ENCODE data around the gene DAP.
"Not testable (repeated sequence)": the region's sequence is repeated elsewhere in the genome, so short reads cannot be mapped to it uniquely, and the experiment has no call there.

Gene DAP, protein sequence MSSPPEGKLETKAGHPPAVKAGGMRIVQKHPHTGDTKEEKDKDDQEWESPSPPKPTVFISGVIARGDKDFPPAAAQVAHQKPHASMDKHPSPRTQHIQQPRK
- total RNA-seq = 11.4 to 38.1 (median 31.8) reads per million in 9 experiments

DNA sequence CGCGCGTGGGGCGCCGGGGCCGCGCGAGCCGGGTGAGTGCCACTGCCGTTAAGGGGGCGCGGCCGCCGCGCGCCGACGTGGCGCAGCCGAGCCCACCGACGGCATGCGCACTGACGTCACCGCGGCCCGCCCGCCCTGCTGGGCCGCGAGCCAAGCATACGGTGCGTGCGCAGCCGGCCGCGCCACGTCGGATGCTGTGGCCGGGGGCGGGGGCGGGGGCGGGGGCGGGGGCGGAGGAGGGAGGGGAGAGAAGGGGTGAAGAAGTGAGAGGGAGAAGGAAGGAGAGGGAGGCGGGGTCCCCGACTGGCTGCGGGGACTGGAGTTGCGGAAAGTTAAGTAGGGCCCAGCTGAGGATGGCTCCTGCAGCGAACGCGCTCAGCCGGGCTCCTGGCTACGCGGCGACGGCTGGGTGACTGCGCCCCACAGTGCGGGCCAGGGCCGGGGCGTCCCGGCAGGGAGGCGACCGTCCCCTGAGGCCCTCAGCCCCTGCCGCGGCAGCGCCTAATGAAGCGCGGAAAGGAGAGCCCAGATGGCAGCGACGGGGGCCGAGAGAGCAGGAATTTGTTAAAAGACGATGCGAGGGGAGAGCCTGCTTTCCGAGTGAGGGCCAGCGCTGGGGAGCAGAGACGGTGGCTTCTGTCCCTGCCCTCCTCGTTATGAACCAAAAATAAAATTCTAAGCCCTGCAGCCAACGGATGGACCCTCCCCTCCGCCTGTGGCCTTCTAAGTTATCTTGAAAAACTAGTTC, at the start of gene DAP:
DAP (minus strand) TSS at position 50 of the 748 bp plus-strand sequence. CDS start 166 bp downstream, outside the sequence.
- H3K27me3 Mint-ChIP-seq = peaks cover 9 to 13% of the 10 kb centered on the region in 2 donors
- peak; percentile 85 to 92 (median 86) for DNase-seq
- peak; percentile 88 for ATAC-seq (replicated peaks)
- peak within 1 kb of the TSS; percentile 83 to 85 for H3K27ac Mint-ChIP-seq
- H3K9me3 Mint-ChIP-seq = no peaks in the 10 kb centered on the region
- peak within 1 kb of the TSS; percentile 83 to 91 for H3K4me3 Mint-ChIP-seq
- peaks cover 18 to 29% of the 10 kb centered on the region in 2 donors for H3K4me1 Mint-ChIP-seq (ENCODE audit: low read depth in 2 of 2)
- H3K36me3 Mint-ChIP-seq (ENCODE audit: insufficient read depth) = peaks cover 35% of the 10 kb centered on the region

DNA sequence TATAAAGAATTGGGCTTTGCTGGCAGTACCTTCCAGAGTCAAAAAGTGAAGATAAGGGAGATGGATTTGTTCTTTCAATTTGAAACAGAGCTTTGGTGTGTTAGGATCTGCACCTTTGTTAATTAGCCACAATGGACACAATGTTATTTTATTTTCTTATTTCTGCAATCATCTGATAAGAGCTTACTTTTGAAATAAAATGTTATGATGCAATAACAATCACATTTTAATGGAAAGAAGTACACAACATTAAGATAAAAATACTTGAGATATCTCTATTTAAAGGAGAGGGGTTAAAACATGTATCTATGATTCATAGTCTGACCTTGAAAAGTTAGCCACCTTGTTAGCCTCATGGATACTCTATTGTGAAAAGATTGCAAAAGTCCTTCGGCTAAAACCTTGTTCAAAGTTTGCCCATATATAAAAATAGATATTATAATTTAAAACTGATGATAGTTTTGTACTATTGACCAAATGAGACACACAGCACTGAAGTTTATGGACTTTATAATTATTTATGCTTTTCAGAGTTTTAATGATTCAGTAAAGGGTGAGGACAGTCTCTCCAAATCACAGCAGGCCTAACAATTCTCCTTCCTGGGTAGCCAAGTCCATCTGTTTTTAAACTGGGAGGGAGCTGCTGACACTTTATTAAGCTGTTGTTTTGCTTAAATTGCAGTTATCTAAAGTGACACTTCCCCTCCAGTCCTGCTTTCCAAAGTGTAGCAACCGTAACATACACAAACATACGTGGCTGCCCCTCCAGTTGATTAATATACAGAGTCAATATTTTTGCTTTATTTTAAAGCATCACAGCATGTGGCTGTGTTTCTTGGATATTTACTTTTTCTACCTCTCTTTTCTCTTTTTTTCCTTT, 47.6 kb upstream of the DAP start:
- Mint-ChIP-seq H3K36me3 (ENCODE audit: insufficient read depth) (peaks cover 3% of the 10 kb centered on the region), H3K27ac (no peak overlapping the region), H3K9me3 (no peaks in the 10 kb centered on the region), H3K4me3 (no peak overlapping the region), H3K4me1 (ENCODE audit: low read depth in 2 of 2) (no peaks in the 10 kb centered on the region), H3K27me3 (peaks cover 33 to 58% of the 10 kb centered on the region in 2 donors)
- ATAC-seq (replicated peaks) (no peak), DNase-seq (no peak)

- Mint-ChIP-seq H3K4me3 (no peak overlapping the region), H3K9me3 (no peaks in the 10 kb centered on the region)
- no peak for ATAC-seq (replicated peaks)
These were observed 41.1 kb upstream of the DAP start for GRCh38 chr5:10801931-10802666.

GRCh38 chr5:10800852-10801251, 39.8 kb upstream of the DAP start:
- H3K27me3 Mint-ChIP-seq = peaks cover 47 to 59% of the 10 kb centered on the region in 2 donors
- H3K4me1 Mint-ChIP-seq (ENCODE audit: low read depth in 2 of 2) = no peaks in the 10 kb centered on the region
- H3K9me3 Mint-ChIP-seq = no peaks in the 10 kb centered on the region
- no peak for DNase-seq
- H3K4me3 Mint-ChIP-seq = no peak overlapping the region
- peaks cover 1% of the 10 kb centered on the region for H3K36me3 Mint-ChIP-seq (ENCODE audit: insufficient read depth)
- ATAC-seq (replicated peaks) = no peak
- H3K27ac Mint-ChIP-seq = no peak overlapping the region

More at GRCh38 chr5:10801931-10802666, 41.1 kb upstream of the DAP start:
- H3K27ac Mint-ChIP-seq = no peak overlapping the region
- peaks cover 38 to 49% of the 10 kb centered on the region in 2 donors for H3K27me3 Mint-ChIP-seq
- H3K4me1 Mint-ChIP-seq (ENCODE audit: low read depth in 2 of 2) = no peaks in the 10 kb centered on the region
- H3K36me3 Mint-ChIP-seq (ENCODE audit: insufficient read depth) = peaks cover 3% of the 10 kb centered on the region
- no peak for DNase-seq

DNA sequence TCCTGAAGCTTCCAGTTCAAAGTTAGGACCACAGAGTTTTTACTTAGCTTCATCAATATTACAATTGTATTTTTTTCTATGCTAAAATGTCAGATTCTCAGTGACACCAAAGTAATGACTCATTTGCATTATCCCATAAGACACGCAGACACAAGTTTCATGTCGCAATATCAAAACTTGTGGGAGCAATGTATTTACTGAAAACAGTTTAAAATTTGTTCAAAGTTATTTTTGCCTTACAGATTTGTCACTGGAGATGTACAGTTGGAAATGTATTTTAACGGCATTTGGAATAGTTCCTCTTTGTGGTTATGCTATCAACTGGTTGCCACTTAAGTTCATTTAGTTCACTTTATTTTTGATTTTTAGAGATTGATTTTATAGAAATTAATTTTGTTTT, 36.2 kb upstream of the DAP start:
- Mint-ChIP-seq H3K36me3 (ENCODE audit: insufficient read depth) (no peaks in the 10 kb centered on the region), H3K4me1 (ENCODE audit: low read depth in 2 of 2) (no peaks in the 10 kb centered on the region), H3K4me3 (no peak overlapping the region), H3K9me3 (no peaks in the 10 kb centered on the region), H3K27me3 (peaks cover 36 to 54% of the 10 kb centered on the region in 2 donors), H3K27ac (no peak overlapping the region)
- ATAC-seq (replicated peaks) (no peak), DNase-seq (no peak)

DNA sequence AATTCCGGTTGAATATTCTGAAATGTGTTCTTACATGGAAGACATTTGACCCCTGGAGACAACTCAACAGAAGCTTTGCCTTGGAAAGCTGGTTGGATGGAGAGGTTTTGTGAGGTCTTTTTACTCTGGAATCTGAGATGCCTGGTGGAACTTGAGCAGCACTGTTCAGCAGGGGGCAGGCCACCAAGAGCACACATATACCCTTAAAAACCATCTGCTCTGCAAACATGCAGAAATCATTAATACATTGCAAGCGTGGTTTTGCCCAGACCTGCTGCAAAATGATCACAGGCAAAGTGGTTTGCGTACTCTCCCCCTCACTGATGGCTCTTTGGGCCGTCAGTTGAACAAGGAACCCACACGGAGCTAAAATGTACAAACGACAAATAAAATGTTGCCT, 32.8 kb upstream of the DAP start:
- DNase-seq (no peak), ATAC-seq (replicated peaks) (no peak)
- H3K27ac Mint-ChIP-seq = no peak overlapping the region
- H3K9me3 Mint-ChIP-seq = no peaks in the 10 kb centered on the region
- H3K4me1 Mint-ChIP-seq (ENCODE audit: low read depth in 2 of 2) = no peaks in the 10 kb centered on the region
- peaks cover 15 to 32% of the 10 kb centered on the region in 2 donors for H3K27me3 Mint-ChIP-seq
- H3K36me3 Mint-ChIP-seq (ENCODE audit: insufficient read depth) = no peaks in the 10 kb centered on the region
- H3K4me3 Mint-ChIP-seq = no peak overlapping the region

DNA sequence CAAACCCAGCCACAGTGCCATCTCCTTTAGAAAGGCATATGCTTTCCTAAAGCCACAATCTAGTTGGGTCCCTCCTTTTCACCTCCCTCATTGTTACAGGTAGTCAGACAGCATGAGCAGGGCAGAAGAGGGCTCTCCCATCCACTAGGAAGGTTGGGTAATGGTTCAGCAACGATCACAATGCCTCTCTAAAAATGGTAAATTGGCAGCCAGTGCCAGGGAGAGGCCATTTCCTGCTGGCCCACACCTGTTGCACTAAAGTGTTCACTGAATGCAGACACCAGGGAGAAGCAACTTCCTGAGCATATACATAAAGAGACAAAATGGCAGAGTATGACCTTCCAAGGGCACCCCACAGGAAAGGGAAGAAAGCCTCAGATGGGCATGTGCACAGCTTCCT, 31.3 kb upstream of the DAP start:
- ATAC-seq (replicated peaks) = no peak
- no peak for DNase-seq
- H3K4me1 Mint-ChIP-seq (ENCODE audit: low read depth in 2 of 2) = no peaks in the 10 kb centered on the region
- H3K9me3 Mint-ChIP-seq = no peaks in the 10 kb centered on the region
- H3K27ac Mint-ChIP-seq = no peak overlapping the region
- H3K27me3 Mint-ChIP-seq = peaks cover 15 to 32% of the 10 kb centered on the region in 2 donors
- no peak overlapping the region for H3K4me3 Mint-ChIP-seq
- no peaks in the 10 kb centered on the region for H3K36me3 Mint-ChIP-seq (ENCODE audit: insufficient read depth)

- H3K4me1 Mint-ChIP-seq (ENCODE audit: low read depth in 2 of 2) = peaks cover 3 to 4% of the 10 kb centered on the region in 2 donors
- DNase-seq = no peak
- ATAC-seq (replicated peaks) = no peak
- H3K27ac Mint-ChIP-seq = no peak overlapping the region
- no peak overlapping the region for H3K4me3 Mint-ChIP-seq
- H3K27me3 Mint-ChIP-seq = peaks cover 6 to 10% of the 10 kb centered on the region in 2 donors
- H3K36me3 Mint-ChIP-seq (ENCODE audit: insufficient read depth) = no peaks in the 10 kb centered on the region
- H3K9me3 Mint-ChIP-seq = no peaks in the 10 kb centered on the region
These were observed 28.7 kb upstream of the DAP start for GRCh38 chr5:10789726-10790125.

- Mint-ChIP-seq H3K27me3 (peaks cover 1 to 3% of the 10 kb centered on the region in 2 donors), H3K27ac (no peak overlapping the region), H3K4me1 (ENCODE audit: low read depth in 2 of 2) (peaks cover 3 to 4% of the 10 kb centered on the region in 2 donors), H3K9me3 (no peaks in the 10 kb centered on the region), H3K4me3 (no peak overlapping the region), H3K36me3 (ENCODE audit: insufficient read depth) (no peaks in the 10 kb centered on the region)
- no peak for ATAC-seq (replicated peaks)
- no peak for DNase-seq
These were observed 28.0 kb upstream of the DAP start for GRCh38 chr5:10789021-10789420.

DNA sequence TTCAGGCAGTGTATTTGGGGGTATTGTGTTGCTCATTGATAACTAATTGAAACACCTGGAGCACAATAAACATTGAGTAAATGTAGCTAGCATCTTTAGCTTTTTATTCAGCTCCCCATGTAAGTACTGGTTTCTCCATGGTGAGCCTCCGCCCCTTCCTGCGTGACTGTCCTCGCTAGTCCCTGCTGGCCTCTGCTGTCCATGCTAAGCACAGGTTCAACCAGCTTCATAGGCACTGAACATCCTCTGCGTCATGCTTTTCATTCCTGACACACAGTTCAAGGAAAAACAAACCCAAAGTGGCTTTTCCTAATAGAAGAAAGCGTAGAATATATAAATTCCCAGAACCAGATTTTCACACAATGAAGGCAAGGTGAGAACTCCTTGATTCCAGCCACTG, 27.3 kb upstream of the DAP start:
- Mint-ChIP-seq H3K4me3 (no peak overlapping the region), H3K9me3 (no peaks in the 10 kb centered on the region), H3K36me3 (ENCODE audit: insufficient read depth) (no peaks in the 10 kb centered on the region), H3K27ac (no peak overlapping the region), H3K4me1 (ENCODE audit: low read depth in 2 of 2) (peaks cover 3 to 4% of the 10 kb centered on the region in 2 donors), H3K27me3 (no peaks in the 10 kb centered on the region)
- ATAC-seq (replicated peaks) (no peak), DNase-seq (no peak)

- peaks cover 3 to 4% of the 10 kb centered on the region in 2 donors for H3K4me1 Mint-ChIP-seq (ENCODE audit: low read depth in 2 of 2)
- no peak overlapping the region for H3K4me3 Mint-ChIP-seq
- DNase-seq = no peak
- peaks cover 0 to 12% of the 10 kb centered on the region in 2 donors for H3K27me3 Mint-ChIP-seq
- no peaks in the 10 kb centered on the region for H3K36me3 Mint-ChIP-seq (ENCODE audit: insufficient read depth)
- no peak overlapping the region for H3K27ac Mint-ChIP-seq
- H3K9me3 Mint-ChIP-seq = no peaks in the 10 kb centered on the region
- no peak for ATAC-seq (replicated peaks)
These were observed 25.8 kb upstream of the DAP start for GRCh38 chr5:10786835-10787234.

DNA sequence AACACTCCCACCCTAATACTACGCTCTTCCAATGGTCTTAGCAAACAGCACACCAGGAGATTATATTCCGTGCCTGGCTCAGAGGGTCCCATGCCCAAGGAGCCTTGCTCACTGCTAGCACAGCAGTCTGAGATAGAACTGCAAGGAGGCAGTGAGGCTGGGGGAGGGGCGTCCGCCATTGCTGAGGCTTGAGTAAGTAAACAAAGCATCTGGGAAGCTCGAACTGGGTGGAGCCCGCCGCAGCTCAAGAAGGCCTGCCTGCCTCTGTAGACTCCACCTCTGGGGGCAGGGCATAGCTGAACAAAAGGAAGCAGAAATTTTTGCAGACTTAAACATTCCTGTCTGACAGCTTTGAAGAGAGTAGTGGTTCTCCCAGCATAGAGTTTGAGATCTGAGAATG, 19.2 kb upstream of the DAP start:
- not testable (repeated sequence) for ATAC-seq (replicated peaks); H3K27ac Mint-ChIP-seq; H3K9me3 Mint-ChIP-seq; H3K36me3 Mint-ChIP-seq (ENCODE audit: insufficient read depth); H3K4me1 Mint-ChIP-seq (ENCODE audit: low read depth in 2 of 2); DNase-seq; H3K4me3 Mint-ChIP-seq
- peaks cover 11 to 61% of the 10 kb centered on the region in 2 donors for H3K27me3 Mint-ChIP-seq

DNA sequence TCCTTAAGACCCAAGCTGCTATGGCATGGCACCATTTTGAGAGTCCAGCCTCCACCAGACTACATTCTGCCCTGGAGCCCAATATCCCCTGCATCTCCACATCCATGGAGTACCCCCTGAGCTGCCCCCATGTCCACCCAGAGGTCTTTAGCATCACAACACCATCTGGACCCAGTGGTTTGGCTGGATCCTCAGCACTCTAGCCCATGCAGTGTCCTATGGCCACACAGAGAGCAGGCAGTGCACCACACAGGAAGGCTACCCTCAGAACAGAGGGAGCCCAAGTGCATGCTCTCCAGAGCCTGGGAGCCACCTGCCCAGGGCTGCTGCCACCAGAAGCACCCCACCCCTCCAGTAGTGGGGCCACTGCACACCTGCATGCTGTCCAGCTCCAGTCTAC, 18.6 kb upstream of the DAP start:
- H3K9me3 Mint-ChIP-seq = no peaks in the 10 kb centered on the region
- no peak overlapping the region for H3K4me3 Mint-ChIP-seq
- peaks cover 11 to 61% of the 10 kb centered on the region in 2 donors for H3K27me3 Mint-ChIP-seq
- no peak overlapping the region for H3K27ac Mint-ChIP-seq
- no peaks in the 10 kb centered on the region for H3K4me1 Mint-ChIP-seq (ENCODE audit: low read depth in 2 of 2)
- DNase-seq = no peak
- H3K36me3 Mint-ChIP-seq (ENCODE audit: insufficient read depth) = no peaks in the 10 kb centered on the region
- ATAC-seq (replicated peaks) = no peak
